CD4-positive, CD25-positive, alpha-beta regulatory T cell (primary cell): ENCODE data around the gene SNX30. TPM values are rescaled to one million over a fixed set of nuclear protein-coding genes. Genes with fewer than 3 reads are reported as not detected.

Source experiments
- ATAC-seq, 2 donors: fragments of 150-1000 bp; cut with Tn5 transposase; one replicate each; pipeline ENCODE4 v1.10.0; 2021; ENCODE audit warnings: low read depth in 2 of 2, moderate number of reproducible peaks in 2 of 2, moderate library complexity in 1 of 2
- DNase-seq, 3 donors: peaks; one replicate each; pipeline versions ENCODE4 v3.0.0 to v3.0.0-alpha.2; 2012 to 2022; ENCODE audit warnings: mixed read lengths in 1 of 3
- H3K27ac ChIP-seq: one replicate; pipeline ENCODE4 v1.7.0; 2013; ENCODE audit warnings: mild to moderate bottlenecking, low read length; ENCODE audit not compliant: insufficient read depth, poor library complexity, severe bottlenecking
- H3K27me3 ChIP-seq: one replicate; pipeline ENCODE4 v1.7.0; 2013; ENCODE audit warnings: low read length; ENCODE audit not compliant: control insufficient read depth, insufficient read depth
- H3K36me3 ChIP-seq: one replicate; pipeline ENCODE4 v1.7.0; 2013; ENCODE audit warnings: mild to moderate bottlenecking, low read length, moderate library complexity; ENCODE audit not compliant: control insufficient read depth, insufficient read depth
- H3K4me1 ChIP-seq: 2 replicates; pipeline ENCODE4 v1.7.0; 2013; ENCODE audit warnings: mild to moderate bottlenecking, low read length; ENCODE audit not compliant: insufficient read depth, control insufficient read depth, poor library complexity, severe bottlenecking
- H3K4me3 ChIP-seq: one replicate; pipeline ENCODE4 v1.7.0; 2013; ENCODE audit warnings: low read depth, mild to moderate bottlenecking, low read length, moderate library complexity
- H3K9me3 ChIP-seq, 2 experiments: 1 replicate in 1 of 2; 2 replicates in 1 of 2; pipeline ENCODE4 v1.7.0; 2013; ENCODE audit warnings: low read length in 2 of 2, mild to moderate bottlenecking in 1 of 2, moderate library complexity in 1 of 2; ENCODE audit not compliant: control insufficient read depth in 2 of 2
- H3K27ac Mint-ChIP-seq, 3 donors: one replicate each; pipeline ENCODE4 v1.8.0; 2020 to 2022; ENCODE audit warnings: mild to moderate bottlenecking in 3 of 3, mixed read lengths in 3 of 3, moderate library complexity in 2 of 3
- H3K27me3 Mint-ChIP-seq: one replicate; pipeline ENCODE4 v1.8.0; 2022; ENCODE audit warnings: mild to moderate bottlenecking, mixed read lengths
- H3K36me3 Mint-ChIP-seq: one replicate; pipeline ENCODE4 v1.8.0; 2020; ENCODE audit warnings: mixed read lengths
- H3K4me1 Mint-ChIP-seq, 4 donors: one replicate each; pipeline ENCODE4 v1.8.0; 2020 to 2022; ENCODE audit warnings: mixed read lengths in 4 of 4, mild to moderate bottlenecking in 1 of 4
- H3K4me3 Mint-ChIP-seq, 4 donors: one replicate each; pipeline ENCODE4 v1.8.0; 2020 to 2022; ENCODE audit warnings: mild to moderate bottlenecking in 4 of 4, mixed read lengths in 4 of 4, moderate library complexity in 3 of 4
- H3K9me3 Mint-ChIP-seq, 7 donors: one replicate each; pipeline ENCODE4 v1.8.0; 2020 to 2022; ENCODE audit warnings: mixed read lengths in 7 of 7, mild to moderate bottlenecking in 3 of 7, moderate library complexity in 2 of 7
- polyA plus RNA-seq, 4 donors: library from polyadenylated mRNA; unstranded; fragments of 300-500 nt; fragmentation: Illumina TruSeq; gene quantifications; one replicate each; pipeline ENCODE4 v1.2.3, GENCODE V29; 2021
- total RNA-seq: library from RNA; stranded (reverse); gene quantifications from one replicate; pipeline ENCODE4 v1.2.3, GENCODE V29; 2022

Gene SNX30
- total and polyA plus RNA-seq, 5 donors from 2014 or later = 1.5 to 12.3 (median 2.0) TPM

- DNase-seq (no peak), ATAC-seq (no peak)
- Histone ChIP-seq H3K4me3 (no peak overlapping the region), H3K4me1 (peaks cover 4% of the 10 kb centered on the region), H3K27me3 (no peaks in the 10 kb centered on the region), H3K9me3 (no peaks in the 10 kb centered on the region), H3K27ac (no peak overlapping the region), H3K36me3 (peaks cover 12% of the 10 kb centered on the region)
- H3K27me3 Mint-ChIP-seq = no peaks in the 10 kb centered on the region
- H3K36me3 Mint-ChIP-seq = peaks cover 32% of the 10 kb centered on the region
- no peaks in the 10 kb centered on the region for H3K9me3 Mint-ChIP-seq
- no peak overlapping the region for H3K27ac Mint-ChIP-seq
- H3K4me3 Mint-ChIP-seq = no peak overlapping the region
- peaks cover 5 to 14% (median 13%) of the 10 kb centered on the region in 4 donors for H3K4me1 Mint-ChIP-seq
These were observed 96.2 kb downstream of the SNX30 start for GRCh38 chr9:112846528-112847488.

- Mint-ChIP-seq H3K27me3 (no peaks in the 10 kb centered on the region), H3K27ac (no peak overlapping the region), H3K4me1 (peaks cover 5 to 14% (median 9%) of the 10 kb centered on the region in 4 donors), H3K36me3 (peaks cover 41% of the 10 kb centered on the region), H3K4me3 (no peak overlapping the region), H3K9me3 (no peaks in the 10 kb centered on the region)
- Histone ChIP-seq H3K4me3 (no peak overlapping the region), H3K27ac (no peak overlapping the region), H3K4me1 (peaks cover 4% of the 10 kb centered on the region), H3K27me3 (no peaks in the 10 kb centered on the region), H3K36me3 (peaks cover 20% of the 10 kb centered on the region), H3K9me3 (no peaks in the 10 kb centered on the region)
- ATAC-seq (no peak), DNase-seq (no peak)
These were observed 98.0 kb downstream of the SNX30 start for GRCh38 chr9:112848316-112849151.

- H3K27ac ChIP-seq = no peak overlapping the region
- no peaks in the 10 kb centered on the region for H3K27me3 ChIP-seq
- H3K27ac Mint-ChIP-seq = no peak overlapping the region
- no peak overlapping the region for H3K4me3 Mint-ChIP-seq
- no peak for DNase-seq
- no peak for ATAC-seq
- H3K27me3 Mint-ChIP-seq = no peaks in the 10 kb centered on the region
- H3K9me3 ChIP-seq = no peaks in the 10 kb centered on the region
- H3K36me3 Mint-ChIP-seq = peaks cover 43% of the 10 kb centered on the region
- no peaks in the 10 kb centered on the region for H3K9me3 Mint-ChIP-seq
- H3K36me3 ChIP-seq = peaks cover 20% of the 10 kb centered on the region
- peaks cover 0 to 11% (median 5%) of the 10 kb centered on the region in 4 donors for H3K4me1 Mint-ChIP-seq
- H3K4me3 ChIP-seq = no peak overlapping the region
- H3K4me1 ChIP-seq = peaks cover 4% of the 10 kb centered on the region
These were observed 98.9 kb downstream of the SNX30 start for GRCh38 chr9:112849363-112849922.

- Mint-ChIP-seq H3K4me1 (peaks cover 0 to 10% (median 3%) of the 10 kb centered on the region in 4 donors), H3K4me3 (no peak overlapping the region), H3K36me3 (peaks cover 45% of the 10 kb centered on the region), H3K27me3 (no peaks in the 10 kb centered on the region), H3K9me3 (no peaks in the 10 kb centered on the region), H3K27ac (no peak overlapping the region)
- peaks cover 20% of the 10 kb centered on the region for H3K36me3 ChIP-seq
- no peak for DNase-seq
- H3K4me1 ChIP-seq = no peaks in the 10 kb centered on the region
- H3K9me3 ChIP-seq = no peaks in the 10 kb centered on the region
- no peak for ATAC-seq
- no peaks in the 10 kb centered on the region for H3K27me3 ChIP-seq
- H3K27ac ChIP-seq = no peak overlapping the region
- no peak overlapping the region for H3K4me3 ChIP-seq
These were observed 100.3 kb downstream of the SNX30 start for GRCh38 chr9:112850840-112851239.

GRCh38 chr9:112852741-112853504, 102.4 kb downstream of the SNX30 start:
- H3K4me1 Mint-ChIP-seq = peaks cover 0 to 11% (median 3%) of the 10 kb centered on the region in 4 donors
- DNase-seq = no peak
- Histone ChIP-seq H3K4me3 (no peak overlapping the region), H3K27me3 (no peaks in the 10 kb centered on the region), H3K4me1 (no peaks in the 10 kb centered on the region), H3K36me3 (peaks cover 20% of the 10 kb centered on the region), H3K27ac (no peak overlapping the region), H3K9me3 (no peaks in the 10 kb centered on the region)
- no peaks in the 10 kb centered on the region for H3K27me3 Mint-ChIP-seq
- peak overlapping the region in 1 of 3 donors; percentile 66 for H3K27ac Mint-ChIP-seq
- H3K4me3 Mint-ChIP-seq = no peak overlapping the region
- no peak for ATAC-seq
- H3K9me3 Mint-ChIP-seq = no peaks in the 10 kb centered on the region
- peaks cover 31% of the 10 kb centered on the region for H3K36me3 Mint-ChIP-seq

GRCh38 chr9:112853882-112854585, 103.5 kb downstream of the SNX30 start:
- Mint-ChIP-seq H3K4me1 (peaks cover 0 to 12% (median 5%) of the 10 kb centered on the region in 4 donors), H3K4me3 (no peak overlapping the region), H3K27me3 (no peaks in the 10 kb centered on the region), H3K36me3 (peaks cover 36% of the 10 kb centered on the region), H3K27ac (no peak overlapping the region), H3K9me3 (no peaks in the 10 kb centered on the region)
- DNase-seq (no peak), ATAC-seq (no peak)
- H3K36me3 ChIP-seq = peaks cover 20% of the 10 kb centered on the region
- no peaks in the 10 kb centered on the region for H3K9me3 ChIP-seq
- no peaks in the 10 kb centered on the region for H3K27me3 ChIP-seq
- no peak overlapping the region for H3K27ac ChIP-seq
- no peaks in the 10 kb centered on the region for H3K4me1 ChIP-seq
- H3K4me3 ChIP-seq = no peak overlapping the region
